GM12874 (cell line): ENCODE data around the gene CDKN2B.

Experiments
- TF ChIP-seq, protein P1 (sequence below): IDR thresholded peaks from 2 replicates; pipeline ENCODE4 v1.5.1; 2011; ENCODE audit warnings: low read depth, mild to moderate bottlenecking, control low read depth, low read length, moderate library complexity; ENCODE audit not compliant: insufficient read depth

CDKN2B gene

DNA sequence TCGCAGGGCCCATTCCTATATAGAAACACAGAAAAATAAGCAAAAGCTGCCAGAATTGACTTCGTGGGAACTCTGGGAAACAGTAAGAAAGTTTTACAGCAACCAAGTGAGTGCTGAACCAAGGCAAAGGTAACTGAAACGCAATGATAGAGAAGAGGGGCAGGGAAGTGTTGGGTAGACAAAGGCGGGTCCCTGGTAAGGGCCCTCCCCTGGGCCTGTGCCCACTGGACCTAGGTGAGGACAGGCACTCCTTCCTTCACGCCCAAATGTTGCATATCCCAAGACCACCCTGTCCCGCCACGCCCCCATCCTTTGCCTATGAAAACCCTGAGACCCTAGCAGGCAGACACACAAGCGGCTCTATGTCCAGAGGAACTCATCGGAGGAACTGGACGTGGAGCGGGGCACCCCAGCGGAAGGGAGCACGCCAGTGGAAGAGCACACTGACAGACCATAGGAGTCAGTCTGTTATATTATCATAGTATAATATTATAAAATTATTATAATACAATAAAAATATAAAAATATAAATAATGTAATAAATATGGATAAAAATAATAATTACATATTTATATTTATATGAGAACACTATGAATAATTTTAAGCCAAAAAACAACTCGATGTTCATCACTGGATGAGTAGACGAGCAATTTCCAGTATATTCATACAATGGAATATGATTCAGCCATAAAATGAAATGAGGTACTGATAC is 42.8 kb downstream of the CDKN2B start:
- TF ChIP-seq, protein P1, sequence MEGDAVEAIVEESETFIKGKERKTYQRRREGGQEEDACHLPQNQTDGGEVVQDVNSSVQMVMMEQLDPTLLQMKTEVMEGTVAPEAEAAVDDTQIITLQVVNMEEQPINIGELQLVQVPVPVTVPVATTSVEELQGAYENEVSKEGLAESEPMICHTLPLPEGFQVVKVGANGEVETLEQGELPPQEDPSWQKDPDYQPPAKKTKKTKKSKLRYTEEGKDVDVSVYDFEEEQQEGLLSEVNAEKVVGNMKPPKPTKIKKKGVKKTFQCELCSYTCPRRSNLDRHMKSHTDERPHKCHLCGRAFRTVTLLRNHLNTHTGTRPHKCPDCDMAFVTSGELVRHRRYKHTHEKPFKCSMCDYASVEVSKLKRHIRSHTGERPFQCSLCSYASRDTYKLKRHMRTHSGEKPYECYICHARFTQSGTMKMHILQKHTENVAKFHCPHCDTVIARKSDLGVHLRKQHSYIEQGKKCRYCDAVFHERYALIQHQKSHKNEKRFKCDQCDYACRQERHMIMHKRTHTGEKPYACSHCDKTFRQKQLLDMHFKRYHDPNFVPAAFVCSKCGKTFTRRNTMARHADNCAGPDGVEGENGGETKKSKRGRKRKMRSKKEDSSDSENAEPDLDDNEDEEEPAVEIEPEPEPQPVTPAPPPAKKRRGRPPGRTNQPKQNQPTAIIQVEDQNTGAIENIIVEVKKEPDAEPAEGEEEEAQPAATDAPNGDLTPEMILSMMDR: no peak

DNA sequence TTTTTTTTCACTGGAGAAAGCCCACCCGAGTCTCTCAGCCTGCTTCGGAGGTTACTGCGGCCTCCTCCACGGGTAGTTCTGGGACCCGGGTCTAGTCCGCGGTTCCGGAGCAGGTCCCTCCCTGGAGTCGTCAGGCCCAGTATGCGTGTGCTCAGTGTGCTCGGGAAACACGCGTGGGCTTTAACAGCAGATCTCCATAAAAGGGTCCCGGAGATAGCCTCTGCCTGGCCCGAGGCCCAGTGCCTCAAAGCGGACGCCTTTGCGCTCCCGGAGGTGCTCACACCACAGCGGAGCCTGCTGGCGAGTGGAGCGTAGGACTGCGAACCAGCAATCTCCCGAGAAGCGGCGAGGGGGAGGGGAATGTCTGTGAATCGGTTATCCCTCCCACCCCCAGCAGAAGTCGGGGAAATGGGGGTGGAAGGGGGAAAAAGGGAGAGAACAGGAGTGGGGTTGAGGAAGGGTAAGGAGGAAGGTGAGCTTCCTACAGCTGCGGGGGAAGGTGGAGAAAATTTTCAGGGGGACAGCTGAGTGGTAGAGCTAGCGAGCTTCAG is 43.6 kb downstream of the CDKN2B start:
- TF ChIP-seq, protein P1: peak; percentile 58

GRCh38 chr9:21964925-21965385 is 44.1 kb downstream of the CDKN2B start:
- TF ChIP-seq, protein P1: no peak

DNA sequence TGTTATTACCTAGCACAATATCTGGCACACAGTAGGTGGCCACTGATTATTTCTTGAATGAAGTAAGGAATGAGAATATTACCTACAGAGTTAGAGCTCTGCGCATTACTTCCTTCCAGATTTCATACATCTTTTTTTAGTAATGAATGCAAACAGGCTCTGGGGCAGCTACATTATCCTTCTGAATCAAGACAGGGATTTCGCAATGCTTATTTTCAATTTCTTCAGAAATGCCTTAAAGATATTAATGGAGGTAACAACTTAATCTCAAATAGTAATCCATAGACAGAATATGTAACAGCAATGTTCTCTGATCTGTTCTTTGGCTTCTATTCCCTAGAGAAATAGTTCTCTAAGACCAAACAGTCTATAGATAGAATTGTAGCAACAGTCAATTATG is 47.5 kb downstream of the CDKN2B start:
- TF ChIP-seq, protein P1: no peak

GRCh38 chr9:21958833-21959232 is 50.3 kb downstream of the CDKN2B start:
- TF ChIP-seq, protein P1: no peak
